Smooth muscle cell of the brain vasculature (primary cell): ENCODE results near the gene RAD51B.
A peak's percentile ranks its signal among the peaks of the same experiment; 100 is the strongest.
"Not testable (repeated sequence)": the region's sequence is repeated elsewhere in the genome, so short reads cannot be mapped to it uniquely, and the experiment has no call there.

ENCODE experiments used
- DNase-seq: peaks from one replicate; pipeline ENCODE4 v3.0.0-alpha.2; 2012; ENCODE audit warnings: low read depth, low spot score

Gene RAD51B

GRCh38 chr14:68172216-68172615, 352.6 kb downstream of the RAD51B start:
- no peak for DNase-seq

- no peak for DNase-seq
Measured at GRCh38 chr14:68172627-68173026, 353.0 kb downstream of the RAD51B start.

GRCh38 chr14:68173227-68173972, 353.8 kb downstream of the RAD51B start:
- no peak for DNase-seq

GRCh38 chr14:68174446-68174845, 354.9 kb downstream of the RAD51B start:
- no peak for DNase-seq

- DNase-seq = no peak
Measured at GRCh38 chr14:68176687-68177086, 357.1 kb downstream of the RAD51B start.

GRCh38 chr14:68177728-68178127, 358.1 kb downstream of the RAD51B start:
- DNase-seq = no peak

GRCh38 chr14:68178282-68178681, 358.7 kb downstream of the RAD51B start:
- DNase-seq = no peak

GRCh38 chr14:68181519-68182326, 362.1 kb downstream of the RAD51B start:
- peak; percentile 21 for DNase-seq

GRCh38 chr14:68182492-68182891, 362.9 kb downstream of the RAD51B start:
- no peak for DNase-seq

- not testable (repeated sequence) for DNase-seq
Measured at GRCh38 chr14:68186500-68187276, 367.1 kb downstream of the RAD51B start.

GRCh38 chr14:68188174-68188573, 368.6 kb downstream of the RAD51B start:
- no peak for DNase-seq

- DNase-seq = no peak
Measured at GRCh38 chr14:68190032-68190431, 370.5 kb downstream of the RAD51B start.

GRCh38 chr14:68191567-68192321, 372.2 kb downstream of the RAD51B start:
- no peak for DNase-seq

- no peak for DNase-seq
Measured at GRCh38 chr14:68192935-68193334, 373.4 kb downstream of the RAD51B start.

- DNase-seq = no peak
Measured at GRCh38 chr14:68193970-68194681, 374.5 kb downstream of the RAD51B start.

GRCh38 chr14:68195126-68195525, 375.5 kb downstream of the RAD51B start:
- DNase-seq = no peak

GRCh38 chr14:68198713-68199495, 379.3 kb downstream of the RAD51B start:
- no peak for DNase-seq

GRCh38 chr14:68199554-68200151, 380.1 kb downstream of the RAD51B start:
- DNase-seq = no peak

- no peak for DNase-seq
Measured at GRCh38 chr14:68203871-68204270, 384.3 kb downstream of the RAD51B start.

- no peak for DNase-seq
Measured at GRCh38 chr14:68208218-68208617, 388.6 kb downstream of the RAD51B start.
